Fibroblast of skin of left quadriceps (primary cell): ENCODE measurements around the gene SMC2.

Experiments
- DNase-seq, 2 experiments: peaks; one replicate each; pipeline ENCODE4 v3.0.0-alpha.2; 2013; ENCODE audit warnings: low read depth in 2 of 2

The SMC2 gene

DNA sequence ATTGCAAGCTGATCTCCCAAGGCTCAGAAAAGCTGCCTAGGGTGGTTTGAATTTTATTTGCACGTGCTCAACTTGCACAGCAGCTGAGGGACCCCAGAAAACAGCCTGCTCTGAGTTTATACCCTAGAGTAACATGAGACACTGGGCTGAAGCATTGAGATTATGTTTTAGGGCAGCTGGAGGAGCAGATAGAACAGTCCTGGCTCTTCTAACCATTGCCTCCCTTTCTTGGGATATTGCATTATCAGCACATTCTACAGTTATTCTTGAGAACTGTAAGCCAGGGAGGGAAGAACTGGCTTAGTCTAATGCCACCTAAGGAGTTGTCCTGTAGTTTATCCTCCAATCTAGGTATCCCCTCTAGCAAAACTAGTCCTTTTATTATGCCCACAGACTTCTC, 10.3 kb downstream of the SMC2 start:
- DNase-seq, result no peak

DNA sequence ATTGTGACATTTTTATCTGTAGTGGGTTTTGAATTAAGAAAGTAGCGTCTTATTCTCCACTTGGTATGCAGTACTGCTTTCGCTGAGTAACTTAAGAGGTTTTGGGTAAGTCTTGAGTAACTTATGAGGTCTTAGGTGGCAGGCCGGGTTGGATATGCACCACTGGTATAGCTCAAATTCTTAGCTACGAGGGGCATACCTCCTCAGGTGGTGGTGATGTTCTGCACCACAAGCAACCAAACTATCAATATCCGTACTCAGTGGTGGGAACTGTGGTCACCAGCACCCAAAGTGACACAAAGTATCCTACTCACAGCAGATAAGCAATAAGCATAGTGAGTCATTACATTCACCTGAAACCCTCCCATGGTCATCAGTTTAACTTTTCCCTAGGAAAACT, 13.7 kb downstream of the SMC2 start:
- DNase-seq, result no peak

DNA sequence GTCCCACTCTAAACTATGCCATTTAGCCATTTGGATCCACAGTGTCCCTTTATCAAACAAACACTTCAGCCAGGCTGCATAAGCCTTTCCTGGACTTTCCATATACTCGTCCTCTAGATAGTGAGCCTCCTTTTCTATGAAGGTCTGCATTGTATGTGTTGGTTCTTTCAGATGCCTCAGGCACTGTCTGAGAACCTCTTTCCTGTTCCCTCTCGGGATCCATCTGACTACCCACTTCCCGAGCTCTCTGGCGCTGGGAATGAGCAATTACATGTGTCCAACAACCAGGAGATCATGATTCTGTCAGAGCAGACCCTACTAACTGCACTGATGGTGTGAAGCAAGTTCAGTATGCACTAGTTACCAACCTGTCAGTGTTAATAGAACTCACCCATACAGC, 14.2 kb downstream of the SMC2 start:
- no peak for DNase-seq

DNA sequence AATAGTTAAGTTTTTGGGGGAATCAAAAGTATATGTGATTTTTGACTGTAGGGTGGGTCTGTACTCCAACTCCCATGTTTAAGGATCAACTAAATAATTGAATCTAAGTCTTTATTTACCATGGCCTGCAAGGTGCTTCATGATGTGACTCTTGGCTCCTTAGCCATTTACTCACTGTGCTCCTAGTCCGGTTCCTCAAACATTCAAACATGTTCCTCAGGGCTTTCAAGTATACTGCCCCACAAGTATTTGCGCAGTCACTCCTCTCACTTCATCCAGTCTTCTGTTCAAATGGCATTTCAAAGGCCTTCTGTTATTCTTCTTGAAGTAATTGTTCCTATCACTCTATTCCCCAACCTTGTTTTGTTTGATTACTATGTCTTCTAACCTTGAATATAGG, 16.4 kb downstream of the SMC2 start:
- DNase-seq, result no peak

DNA sequence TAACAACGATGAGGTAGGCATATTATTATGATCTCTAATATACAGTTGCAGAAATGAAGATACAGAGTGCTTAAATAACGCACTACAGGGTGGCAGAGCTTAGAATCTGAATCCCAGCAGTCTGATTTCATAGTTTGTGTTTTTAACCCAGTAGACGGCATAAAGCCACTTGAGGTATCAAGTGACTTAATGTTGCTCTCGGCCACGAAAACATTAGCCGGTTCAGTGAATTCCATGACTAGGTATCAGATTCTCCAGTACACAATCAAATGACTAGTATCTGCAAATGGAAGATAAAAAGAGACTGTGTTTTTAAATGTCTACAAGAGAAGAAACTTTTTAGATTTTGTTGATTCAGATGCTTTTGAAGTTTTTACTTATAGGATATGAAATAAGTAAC, 24.8 kb downstream of the SMC2 start:
- no peak for DNase-seq

DNA sequence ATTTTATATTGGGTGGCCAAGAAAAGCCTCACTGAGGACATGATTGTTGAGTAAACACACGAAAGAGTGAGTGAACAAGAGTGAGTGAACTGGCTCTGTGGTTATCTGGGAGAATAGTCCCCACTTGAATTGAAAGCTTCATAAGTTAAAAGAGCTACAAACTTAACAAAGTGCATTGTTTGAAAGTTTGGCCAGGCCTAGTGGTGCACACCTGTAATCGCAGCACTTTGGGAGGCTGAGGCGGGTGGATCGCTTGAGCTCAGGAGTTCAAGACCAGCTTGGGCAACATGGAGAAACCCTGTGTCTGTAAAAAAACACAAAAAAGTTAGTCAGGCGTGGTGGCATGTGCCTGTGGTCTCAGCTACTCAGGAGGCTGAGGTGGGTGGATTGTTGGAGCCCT, 26.9 kb downstream of the SMC2 start:
- DNase-seq, result no peak

DNA sequence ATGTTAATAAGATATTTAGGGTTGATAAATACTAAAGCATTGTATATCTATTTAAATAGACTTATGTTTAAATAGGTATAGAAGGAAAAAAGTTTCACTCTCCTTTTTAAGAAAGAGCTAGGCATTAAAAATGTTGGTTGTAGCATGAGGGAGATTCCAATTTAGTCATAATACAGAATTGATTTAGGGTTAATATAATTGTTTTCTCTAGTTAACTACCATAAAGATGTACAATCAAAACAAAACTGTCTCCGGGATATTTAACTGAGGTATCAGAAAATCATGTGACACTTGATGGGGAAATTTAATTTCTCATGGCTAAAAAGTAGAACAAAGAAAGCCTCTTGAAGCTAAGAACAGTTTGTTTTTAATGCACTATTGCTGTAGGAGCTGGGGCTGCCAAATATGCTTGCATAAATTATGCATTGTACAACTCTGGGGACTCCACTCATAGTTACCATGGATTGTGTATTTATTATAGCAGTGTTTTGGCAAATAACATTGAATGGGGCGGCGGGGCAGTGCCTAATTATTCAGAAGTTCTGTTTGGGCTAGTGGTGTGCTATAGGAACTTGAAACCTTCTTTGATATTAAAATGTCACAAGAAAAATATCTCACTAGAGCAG, 44.2 kb downstream of the SMC2 start:
- no peak for DNase-seq

DNA sequence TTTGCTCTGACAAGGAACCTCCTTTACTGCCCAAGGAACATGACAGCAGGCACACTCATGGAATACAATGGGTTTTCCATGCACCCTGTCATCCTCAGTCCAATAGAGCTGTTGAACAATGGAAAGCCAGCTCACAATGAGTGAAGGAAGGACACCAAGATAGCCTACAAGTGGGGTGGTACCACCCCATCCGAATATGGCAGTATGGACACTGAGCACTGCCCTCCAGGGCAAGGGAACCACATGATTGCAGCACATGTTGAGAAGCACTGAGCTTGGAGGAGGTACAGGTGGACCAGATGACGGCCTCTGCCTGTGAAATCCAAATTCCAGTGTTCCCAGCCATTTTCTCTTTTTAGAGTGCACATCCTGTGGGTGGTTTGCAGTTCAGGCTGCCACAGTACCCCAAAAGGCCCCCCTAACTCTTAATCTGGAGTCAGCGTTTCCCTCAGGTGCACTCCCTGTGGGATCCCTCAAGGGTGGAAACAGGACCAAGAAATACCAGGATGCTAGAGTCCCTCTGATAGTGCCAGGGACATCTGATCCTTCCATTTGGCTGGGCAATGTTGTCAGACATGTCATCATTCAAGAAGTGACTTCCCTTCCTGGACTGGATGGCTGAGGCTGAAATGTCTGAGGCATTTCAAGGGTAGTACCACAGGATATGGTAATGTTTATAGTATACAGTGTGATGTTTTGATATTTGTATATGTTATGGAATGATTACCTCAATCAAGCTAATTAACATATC, 48.9 kb downstream of the SMC2 start:
- DNase-seq, result no peak

DNA sequence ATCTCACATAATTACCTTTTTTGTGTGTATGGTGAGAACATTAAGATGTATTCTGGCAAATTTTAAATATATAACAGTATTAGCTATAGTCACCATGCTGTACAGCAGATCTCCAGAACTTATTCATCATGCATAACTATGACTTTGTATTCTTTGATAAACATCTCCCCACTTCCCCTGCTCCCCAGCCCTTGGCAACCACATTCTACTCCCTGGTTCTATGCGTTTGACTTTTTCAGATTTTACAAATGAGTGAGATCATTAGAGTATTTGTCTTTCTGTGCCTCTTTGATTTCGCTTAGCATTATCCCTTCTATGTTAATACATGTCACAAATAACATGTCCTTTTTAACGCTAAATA, 49.4 kb downstream of the SMC2 start:
- no peak for DNase-seq

DNA sequence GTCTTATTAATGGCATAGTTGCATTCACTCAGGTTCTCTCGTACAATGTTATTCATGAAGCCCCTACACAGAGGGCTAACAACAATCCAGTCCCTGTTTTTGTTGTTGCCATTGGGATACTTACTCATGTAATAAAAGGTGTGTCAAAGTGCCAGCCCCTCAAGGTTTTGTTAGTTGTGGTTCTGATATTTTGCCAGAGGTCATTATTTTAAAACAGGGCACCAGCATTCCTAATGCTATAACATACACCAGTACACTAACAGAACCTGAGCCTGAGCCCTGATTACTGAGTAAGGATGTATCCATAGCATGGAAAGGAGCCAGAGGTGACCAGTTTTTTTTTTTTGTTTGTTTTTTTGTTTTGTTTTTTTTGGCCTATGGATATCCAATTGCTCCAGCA, 50.2 kb downstream of the SMC2 start:
- DNase-seq, result no peak

DNA sequence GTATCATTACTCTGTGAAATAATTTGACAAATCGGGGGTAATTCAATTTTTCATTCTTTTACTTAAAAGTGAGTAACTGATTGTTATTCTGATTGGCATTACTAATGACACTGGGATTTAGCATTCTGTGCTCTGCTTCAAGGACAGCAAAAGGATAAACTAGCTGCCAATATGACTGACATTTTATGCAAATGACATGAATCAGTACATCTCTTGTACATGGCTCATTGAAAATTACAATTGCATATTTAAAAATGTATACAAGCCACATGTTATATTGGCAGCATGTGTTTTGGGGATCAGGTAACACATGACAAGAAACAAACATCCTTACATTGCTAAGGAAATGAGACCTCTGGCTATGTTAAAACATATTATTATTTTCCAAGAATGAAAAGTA, 79.0 kb downstream of the SMC2 start:
- DNase-seq, result no peak

DNA sequence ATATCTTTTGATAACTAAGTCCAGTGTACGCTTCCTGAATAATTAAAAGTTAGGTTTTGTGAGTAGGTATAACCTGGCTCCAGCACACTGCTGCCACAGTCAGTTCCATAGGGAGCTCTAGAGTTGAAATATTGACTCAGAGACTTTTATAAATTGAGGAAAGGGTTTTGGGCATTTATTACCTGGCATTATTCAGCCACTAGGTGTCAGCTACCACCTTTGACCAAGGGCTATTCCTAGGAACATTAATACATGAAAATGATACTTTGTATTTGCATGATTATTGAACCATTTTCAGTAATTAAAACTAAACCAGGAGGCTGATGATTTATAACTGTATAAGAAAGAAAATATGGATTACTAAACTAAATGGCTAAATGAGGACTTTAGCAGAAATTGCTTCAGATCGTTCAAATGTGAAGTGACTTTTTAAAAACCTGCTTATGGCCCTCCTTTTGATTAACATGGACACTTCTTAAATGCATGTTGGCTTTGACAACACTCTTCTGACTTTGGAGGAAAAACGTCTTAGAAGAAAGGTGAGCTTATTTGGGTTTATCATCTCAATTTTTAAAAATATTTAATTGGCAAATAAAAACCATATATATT, 83.0 kb downstream of the SMC2 start:
- no peak for DNase-seq

DNA sequence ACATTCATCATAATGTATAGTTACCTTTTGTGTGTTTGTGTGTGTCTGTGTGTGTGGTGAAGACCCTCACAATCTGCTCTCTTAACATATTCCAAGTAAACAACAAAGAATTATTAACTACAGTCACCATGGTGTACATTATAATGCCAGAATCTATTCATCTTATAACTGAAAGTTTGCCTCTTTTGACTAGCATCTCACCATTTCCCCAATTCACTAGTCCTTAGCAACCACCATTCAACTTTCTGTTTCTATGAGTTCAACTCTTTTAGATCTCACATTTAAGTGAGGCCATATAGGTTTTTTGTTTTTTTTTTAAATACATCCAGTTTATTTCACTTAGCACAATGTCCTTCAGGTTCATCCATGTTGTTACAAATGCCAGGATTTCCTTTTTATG, 83.6 kb downstream of the SMC2 start:
- no peak for DNase-seq
